COR-L47 (cell line): ENCODE measurements around the gene SLC12A7.
"Not testable (repeated sequence)": the region's sequence is repeated elsewhere in the genome, so short reads cannot be mapped to it uniquely, and the experiment has no call there.

Experiments
- DNase-seq: peaks from one replicate; lab custom pipeline; 2025; lab: John Stamatoyannopoulos, UW

SLC12A7 gene

GRCh38 chr5:1034986-1035385 is 76.9 kb downstream of the SLC12A7 start:
- DNase-seq, result no peak

- DNase-seq, result no peak
Measured at GRCh38 chr5:1034421-1034905, 77.4 kb downstream of the SLC12A7 start.

- no peak for DNase-seq
Measured at GRCh38 chr5:1033606-1034420, 78.0 kb downstream of the SLC12A7 start.

GRCh38 chr5:1033178-1033577 is 78.7 kb downstream of the SLC12A7 start:
- no peak for DNase-seq

- DNase-seq, result no peak
Measured at GRCh38 chr5:1032551-1033027, 79.3 kb downstream of the SLC12A7 start.

GRCh38 chr5:1032011-1032410 is 79.9 kb downstream of the SLC12A7 start:
- no peak for DNase-seq

GRCh38 chr5:1031306-1031959 is 80.4 kb downstream of the SLC12A7 start:
- no peak for DNase-seq

GRCh38 chr5:1030801-1031271 is 81.0 kb downstream of the SLC12A7 start:
- DNase-seq, result no peak

- DNase-seq, result no peak
Measured at GRCh38 chr5:1029945-1030625, 81.8 kb downstream of the SLC12A7 start.

- DNase-seq, result no peak
Measured at GRCh38 chr5:1029282-1029944, 82.5 kb downstream of the SLC12A7 start.

- DNase-seq, result no peak
Measured at GRCh38 chr5:1028481-1029281, 83.2 kb downstream of the SLC12A7 start.

GRCh38 chr5:1027631-1028441 is 84.0 kb downstream of the SLC12A7 start:
- DNase-seq, result no peak

GRCh38 chr5:1026700-1027621 is 84.9 kb downstream of the SLC12A7 start:
- DNase-seq, result no peak

GRCh38 chr5:1021969-1022336 is 89.9 kb downstream of the SLC12A7 start:
- DNase-seq, result not testable (repeated sequence)

GRCh38 chr5:1021136-1021968 is 90.5 kb downstream of the SLC12A7 start:
- DNase-seq, result no peak

- DNase-seq, result no peak
Measured at GRCh38 chr5:1020452-1020961, 91.4 kb downstream of the SLC12A7 start.

- DNase-seq, result no peak
Measured at GRCh38 chr5:1019001-1019905, 92.6 kb downstream of the SLC12A7 start.
